Upper lobe of right lung (tissue), 1 donor: ENCODE data around the gene CAT. TPM values are rescaled to one million over a fixed set of nuclear protein-coding genes. Genes with fewer than 3 reads are reported as not detected.

Source experiments
- ATAC-seq: fragments of 200-7000 bp; cut with Tn5 transposase; one replicate; pipeline ENCODE4 v1.9.1; 2020; ENCODE audit warnings: mild to moderate bottlenecking, moderate library complexity
- DNase-seq: peaks from one replicate; pipeline ENCODE4 v3.0.0-alpha.2; 2020
- H3K27ac ChIP-seq: fragments of 200-600 bp; one replicate; pipeline ENCODE4 v1.8.0; 2022
- H3K27me3 ChIP-seq: fragments of 200-600 bp; one replicate; pipeline ENCODE4 v1.8.0; 2022; ENCODE audit warnings: mild to moderate bottlenecking
- H3K36me3 ChIP-seq: fragments of 200-600 bp; one replicate; pipeline ENCODE4 v1.8.0; 2022
- H3K4me1 ChIP-seq: fragments of 200-600 bp; one replicate; pipeline ENCODE4 v1.8.0; 2022
- H3K4me3 ChIP-seq: fragments of 200-600 bp; one replicate; pipeline ENCODE4 v1.8.0; 2022; ENCODE audit warnings: mild to moderate bottlenecking
- H3K9me3 ChIP-seq: fragments of 200-600 bp; one replicate; pipeline ENCODE4 v1.8.0; 2022
- intact Hi-C: fragments of 100-400 bp; cut with DNase I; formaldehyde crosslinking; loops from one replicate; pipeline ENCODE4 v1.11.0; 2022
- total RNA-seq: library from RNA; stranded (reverse); fragmentation: NEBNext Ultra II Directional; extraction: Animal tissue kit (Norgen Biotek cat#: 25700); gene quantifications from one replicate; pipeline ENCODE4 v1.2.1, GENCODE V29; 2021
- TF ChIP-seq, protein P1 (sequence below): fragments of 200-600 bp; IDR thresholded peaks from one replicate; pipeline ENCODE4 v1.8.0; 2022; ENCODE audit warnings: antibody characterized with exemption
- donor health status: DM: no; HTN: yes; CAD: no; lungs with severe emphysema.

Gene CAT
- total RNA-seq, 1 donor from 2014 or later: 213 TPM

DNA sequence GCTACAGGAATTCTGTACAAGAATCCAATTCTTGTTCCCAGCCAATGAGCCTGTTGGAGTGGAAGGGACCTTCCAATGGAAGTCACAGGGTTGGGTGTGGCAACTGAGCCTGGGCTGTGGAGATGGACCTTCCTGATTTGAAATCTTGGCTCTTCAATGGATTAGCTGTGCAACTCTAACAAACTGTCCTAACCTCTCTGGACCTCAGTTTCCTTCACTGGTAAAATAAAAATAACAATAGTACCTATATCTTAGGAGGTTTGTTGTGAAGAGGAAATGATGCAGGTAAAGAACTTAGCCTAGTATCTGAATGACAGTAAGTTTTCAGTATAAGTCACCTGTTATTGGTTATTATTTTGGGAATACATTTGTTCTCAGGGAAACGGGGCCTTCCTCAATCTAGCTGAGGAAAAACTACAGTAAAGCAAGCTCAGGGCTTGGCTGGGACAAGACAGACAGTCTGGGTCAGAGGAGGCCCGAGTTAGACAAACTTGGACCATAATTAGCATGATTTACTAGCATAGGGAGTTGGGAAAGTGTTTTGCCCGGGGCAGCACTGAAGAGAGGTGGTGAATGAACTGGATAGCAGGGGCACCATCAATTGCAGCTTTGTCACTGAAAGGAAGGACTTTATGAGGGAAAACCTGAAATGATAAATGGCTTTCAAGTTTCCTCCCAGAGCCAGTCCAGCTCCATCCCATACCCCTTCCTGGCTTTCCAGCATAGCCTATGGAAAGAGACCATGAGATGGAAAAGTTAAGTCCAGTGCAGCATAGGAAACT lies 61.2 kb downstream of the CAT start:
- ATAC-seq: no peak
- intact Hi-C loops: loop anchor here (10.0 kb wide), 1 partner anchor 325 kb away; no protein-coding TSS in a partner anchor
- no peak for DNase-seq
- Histone ChIP-seq H3K9me3 (no peaks in the 10 kb centered on the region), H3K27ac (no peak overlapping the region), H3K4me3 (no peak overlapping the region), H3K27me3 (no peaks in the 10 kb centered on the region), H3K4me1 (peaks cover 20% of the 10 kb centered on the region), H3K36me3 (no peaks in the 10 kb centered on the region)
- TF ChIP-seq, protein P1, sequence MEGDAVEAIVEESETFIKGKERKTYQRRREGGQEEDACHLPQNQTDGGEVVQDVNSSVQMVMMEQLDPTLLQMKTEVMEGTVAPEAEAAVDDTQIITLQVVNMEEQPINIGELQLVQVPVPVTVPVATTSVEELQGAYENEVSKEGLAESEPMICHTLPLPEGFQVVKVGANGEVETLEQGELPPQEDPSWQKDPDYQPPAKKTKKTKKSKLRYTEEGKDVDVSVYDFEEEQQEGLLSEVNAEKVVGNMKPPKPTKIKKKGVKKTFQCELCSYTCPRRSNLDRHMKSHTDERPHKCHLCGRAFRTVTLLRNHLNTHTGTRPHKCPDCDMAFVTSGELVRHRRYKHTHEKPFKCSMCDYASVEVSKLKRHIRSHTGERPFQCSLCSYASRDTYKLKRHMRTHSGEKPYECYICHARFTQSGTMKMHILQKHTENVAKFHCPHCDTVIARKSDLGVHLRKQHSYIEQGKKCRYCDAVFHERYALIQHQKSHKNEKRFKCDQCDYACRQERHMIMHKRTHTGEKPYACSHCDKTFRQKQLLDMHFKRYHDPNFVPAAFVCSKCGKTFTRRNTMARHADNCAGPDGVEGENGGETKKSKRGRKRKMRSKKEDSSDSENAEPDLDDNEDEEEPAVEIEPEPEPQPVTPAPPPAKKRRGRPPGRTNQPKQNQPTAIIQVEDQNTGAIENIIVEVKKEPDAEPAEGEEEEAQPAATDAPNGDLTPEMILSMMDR: no peak

- intact Hi-C loops: no loop called here
- ATAC-seq (peak; percentile 90), DNase-seq (no peak)
- no peak overlapping the region for H3K4me3 ChIP-seq
- no peaks in the 10 kb centered on the region for H3K36me3 ChIP-seq
- H3K27me3 ChIP-seq: no peaks in the 10 kb centered on the region
- TF ChIP-seq, protein P1: no peak
- peak overlapping the region; percentile 78 for H3K27ac ChIP-seq
- peaks cover 29% of the 10 kb centered on the region for H3K4me1 ChIP-seq
- no peaks in the 10 kb centered on the region for H3K9me3 ChIP-seq
Observed at GRCh38 chr11:34501500-34501899, 62.8 kb downstream of the CAT start.

DNA sequence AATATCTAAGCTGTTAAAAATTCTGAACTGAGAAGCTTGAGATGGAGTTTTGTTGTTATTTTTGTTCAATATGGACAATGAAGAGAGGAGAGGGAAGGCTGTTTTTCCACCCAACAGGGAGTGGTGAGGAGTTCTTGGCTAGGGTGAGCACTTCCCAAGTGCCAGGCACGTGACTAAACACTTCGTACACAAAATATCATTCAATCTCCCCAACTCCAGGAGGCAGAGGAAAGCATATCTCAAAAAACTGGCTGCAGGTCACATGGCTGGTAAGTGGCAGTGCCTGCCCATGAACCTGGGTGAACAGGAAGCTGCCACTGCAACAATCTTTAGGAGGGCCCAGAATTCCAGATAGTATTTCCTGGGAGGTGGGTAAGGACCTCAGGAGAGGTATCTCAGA lies 63.2 kb downstream of the CAT start:
- Histone ChIP-seq H3K27ac (peak overlapping the region; percentile 78), H3K36me3 (no peaks in the 10 kb centered on the region), H3K27me3 (no peaks in the 10 kb centered on the region), H3K4me3 (no peak overlapping the region), H3K9me3 (no peaks in the 10 kb centered on the region), H3K4me1 (peaks cover 29% of the 10 kb centered on the region)
- DNase-seq: no peak
- TF ChIP-seq, protein P1: no peak
- intact Hi-C loops: no loop called here
- peak; percentile 50 for ATAC-seq

DNA sequence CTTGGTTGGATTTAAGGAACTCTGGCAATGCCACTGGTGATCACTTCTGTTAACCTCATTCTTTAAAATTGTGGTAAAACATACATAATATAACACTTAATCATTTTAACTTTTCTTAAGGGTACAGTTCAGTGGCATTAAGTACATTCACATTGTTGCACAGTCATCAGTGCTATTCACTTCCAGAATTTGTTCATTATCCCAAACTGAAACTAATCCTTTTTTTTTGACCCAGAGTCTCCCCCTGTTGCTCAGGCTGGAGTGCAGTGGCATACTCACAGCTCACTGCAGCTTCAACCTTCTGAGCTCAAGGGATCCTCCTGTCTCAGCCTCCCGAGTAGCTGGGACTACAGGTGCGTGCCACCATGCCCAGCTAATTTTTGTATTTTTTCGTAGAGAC lies 64.2 kb downstream of the CAT start:
- no peaks in the 10 kb centered on the region for H3K27me3 ChIP-seq
- TF ChIP-seq, protein P1: no peak
- H3K27ac ChIP-seq: peak overlapping the region; percentile 78
- no peak overlapping the region for H3K4me3 ChIP-seq
- ATAC-seq: no peak
- intact Hi-C loops: no loop called here
- no peaks in the 10 kb centered on the region for H3K9me3 ChIP-seq
- H3K4me1 ChIP-seq: peaks cover 30% of the 10 kb centered on the region
- DNase-seq: no peak
- no peaks in the 10 kb centered on the region for H3K36me3 ChIP-seq

- H3K36me3 ChIP-seq: no peaks in the 10 kb centered on the region
- H3K9me3 ChIP-seq: no peaks in the 10 kb centered on the region
- TF ChIP-seq, protein P1: no peak
- ATAC-seq (no peak), DNase-seq (no peak)
- H3K4me1 ChIP-seq: peaks cover 37% of the 10 kb centered on the region
- no peak overlapping the region for H3K4me3 ChIP-seq
- no peaks in the 10 kb centered on the region for H3K27me3 ChIP-seq
- H3K27ac ChIP-seq: no peak overlapping the region
- intact Hi-C loops: no loop called here
Observed at GRCh38 chr11:34505874-34506273, 67.1 kb downstream of the CAT start.
